OCI-LY1 (cell line): ENCODE measurements around the gene PHACTR2.

Source experiments
- EZH2 ChIP-seq: fragments of 200-600 bp; sonication (generic), shearing (Covaris generic); IDR thresholded peaks from 2 replicates; pipeline ENCODE4 v1.8.0; 2017; ENCODE audit warnings: borderline replicate concordance, mixed run types, mild to moderate bottlenecking, antibody characterized with exemption, low read length, moderate library complexity, mixed read lengths
- TF ChIP-seq, protein P1 (sequence below): fragments of 200-600 bp; sonication (generic), shearing (Covaris generic); IDR thresholded peaks from 2 replicates; pipeline ENCODE4 v1.5.1; 2017; ENCODE audit warnings: mild to moderate bottlenecking, antibody characterized with exemption, low read length, moderate library complexity, mixed read lengths

GRCh38 chr6:143758551-143758950 lies 80.8 kb downstream of the PHACTR2 start:
- TF ChIP-seq, protein P1, sequence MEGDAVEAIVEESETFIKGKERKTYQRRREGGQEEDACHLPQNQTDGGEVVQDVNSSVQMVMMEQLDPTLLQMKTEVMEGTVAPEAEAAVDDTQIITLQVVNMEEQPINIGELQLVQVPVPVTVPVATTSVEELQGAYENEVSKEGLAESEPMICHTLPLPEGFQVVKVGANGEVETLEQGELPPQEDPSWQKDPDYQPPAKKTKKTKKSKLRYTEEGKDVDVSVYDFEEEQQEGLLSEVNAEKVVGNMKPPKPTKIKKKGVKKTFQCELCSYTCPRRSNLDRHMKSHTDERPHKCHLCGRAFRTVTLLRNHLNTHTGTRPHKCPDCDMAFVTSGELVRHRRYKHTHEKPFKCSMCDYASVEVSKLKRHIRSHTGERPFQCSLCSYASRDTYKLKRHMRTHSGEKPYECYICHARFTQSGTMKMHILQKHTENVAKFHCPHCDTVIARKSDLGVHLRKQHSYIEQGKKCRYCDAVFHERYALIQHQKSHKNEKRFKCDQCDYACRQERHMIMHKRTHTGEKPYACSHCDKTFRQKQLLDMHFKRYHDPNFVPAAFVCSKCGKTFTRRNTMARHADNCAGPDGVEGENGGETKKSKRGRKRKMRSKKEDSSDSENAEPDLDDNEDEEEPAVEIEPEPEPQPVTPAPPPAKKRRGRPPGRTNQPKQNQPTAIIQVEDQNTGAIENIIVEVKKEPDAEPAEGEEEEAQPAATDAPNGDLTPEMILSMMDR: no peak
- no peak for TF ChIP-seq EZH2
